CD4-positive, alpha-beta T cell treated with Interleukin-6 at 100 ng/mL for 8 hours (primary cell): ENCODE measurements around the gene PTBP1.

ENCODE experiments used
- DNase-seq: peaks from one replicate; pipeline ENCODE4 v3.0.0-alpha.2; 2020; ENCODE audit warnings: mixed read lengths, low spot score

Gene PTBP1

DNA sequence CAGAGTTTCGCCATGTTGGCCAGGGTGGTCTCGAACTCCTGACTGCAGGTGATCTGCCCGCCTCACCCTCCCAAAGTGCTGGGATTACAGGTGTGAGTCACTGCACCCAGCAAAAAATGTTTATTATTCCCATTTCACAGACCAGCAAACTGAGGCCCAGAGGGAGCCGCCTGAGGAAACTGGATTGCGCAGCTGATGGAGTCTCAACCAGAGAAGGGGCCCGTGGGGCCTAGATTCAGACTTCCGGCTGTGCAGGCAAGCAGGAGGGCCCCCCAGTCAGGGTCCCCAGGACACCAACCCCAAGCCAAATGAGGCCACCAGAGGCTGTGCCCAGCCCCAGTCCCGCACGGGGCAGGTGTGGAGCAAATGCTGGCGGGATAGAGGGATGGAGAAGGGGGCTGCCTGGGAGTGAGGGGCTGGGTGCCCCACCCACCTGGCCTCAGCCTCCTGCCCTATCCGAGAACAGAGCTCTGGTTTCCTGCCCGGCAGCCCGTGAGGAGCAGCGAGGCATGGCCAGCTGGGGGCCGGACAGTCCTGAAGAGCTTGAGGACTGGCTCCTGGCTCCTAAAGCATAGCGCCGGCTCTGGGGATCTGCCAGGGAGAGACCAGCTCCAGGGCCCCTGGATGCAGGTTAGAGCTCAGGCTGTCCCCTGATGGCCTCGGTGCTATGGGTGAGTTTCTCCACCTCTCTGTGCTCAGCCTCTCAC, 24.4 kb upstream of the PTBP1 start:
- DNase-seq = no peak

DNA sequence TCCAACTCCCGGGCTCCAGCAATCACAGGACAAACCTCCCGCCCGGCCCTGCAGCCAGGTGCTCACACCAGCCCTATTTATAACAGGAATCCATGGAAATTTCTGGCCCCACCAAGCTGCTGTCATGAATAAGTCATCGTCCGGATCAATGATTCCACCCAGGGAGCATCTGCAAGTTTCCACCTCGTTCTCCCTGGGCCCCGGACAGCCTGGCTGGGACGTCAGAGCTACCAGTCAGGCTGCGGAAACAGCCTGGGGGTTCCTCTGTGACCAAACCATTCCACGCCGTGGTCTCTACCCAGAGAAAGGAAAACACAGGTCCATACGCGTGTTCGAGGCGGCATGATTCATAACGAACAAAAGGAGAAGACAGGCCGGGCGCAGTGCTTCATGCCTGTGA, 20.7 kb upstream of the PTBP1 start:
- DNase-seq = no peak

DNA sequence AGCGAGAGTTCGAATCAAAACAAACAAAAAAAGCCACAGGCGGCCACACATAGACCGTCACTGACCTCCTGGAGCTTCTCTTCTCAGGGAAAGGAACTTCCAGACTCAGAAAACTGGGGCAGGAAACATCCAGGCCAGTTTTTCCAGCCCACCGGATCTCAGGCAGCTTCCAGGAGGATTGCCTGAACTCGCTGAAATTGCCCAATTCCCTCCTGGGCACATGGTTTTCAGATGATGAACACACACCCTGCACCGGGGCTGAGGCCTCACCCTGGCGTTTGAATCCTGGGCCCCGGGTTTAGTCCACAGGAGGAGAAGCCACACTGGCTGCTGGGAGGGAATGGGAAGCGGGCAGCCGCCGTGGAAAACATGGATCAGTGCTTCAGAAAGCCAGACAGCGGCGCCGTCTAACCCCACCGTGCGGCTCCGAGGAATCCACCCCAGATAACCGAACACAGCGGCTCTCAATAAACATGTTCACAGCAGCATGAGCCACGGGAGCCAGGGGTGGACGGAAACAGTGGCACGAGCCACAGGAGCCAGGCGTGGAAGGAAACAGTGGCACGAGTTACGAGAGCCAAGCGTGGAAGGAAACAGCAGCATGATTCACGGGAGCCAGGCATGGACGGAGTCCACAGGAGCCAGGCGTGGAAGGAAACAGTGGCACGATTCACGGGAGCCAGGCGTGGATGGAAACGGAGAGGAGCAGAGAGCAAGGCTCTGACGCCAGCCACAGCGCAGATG, 18.2 kb upstream of the PTBP1 start:
- DNase-seq = no peak

GRCh38 chr19:780935-781334, 16.3 kb upstream of the PTBP1 start:
- DNase-seq = no peak

- DNase-seq = no peak
Observed at GRCh38 chr19:781800-782184, 15.5 kb upstream of the PTBP1 start.

DNA sequence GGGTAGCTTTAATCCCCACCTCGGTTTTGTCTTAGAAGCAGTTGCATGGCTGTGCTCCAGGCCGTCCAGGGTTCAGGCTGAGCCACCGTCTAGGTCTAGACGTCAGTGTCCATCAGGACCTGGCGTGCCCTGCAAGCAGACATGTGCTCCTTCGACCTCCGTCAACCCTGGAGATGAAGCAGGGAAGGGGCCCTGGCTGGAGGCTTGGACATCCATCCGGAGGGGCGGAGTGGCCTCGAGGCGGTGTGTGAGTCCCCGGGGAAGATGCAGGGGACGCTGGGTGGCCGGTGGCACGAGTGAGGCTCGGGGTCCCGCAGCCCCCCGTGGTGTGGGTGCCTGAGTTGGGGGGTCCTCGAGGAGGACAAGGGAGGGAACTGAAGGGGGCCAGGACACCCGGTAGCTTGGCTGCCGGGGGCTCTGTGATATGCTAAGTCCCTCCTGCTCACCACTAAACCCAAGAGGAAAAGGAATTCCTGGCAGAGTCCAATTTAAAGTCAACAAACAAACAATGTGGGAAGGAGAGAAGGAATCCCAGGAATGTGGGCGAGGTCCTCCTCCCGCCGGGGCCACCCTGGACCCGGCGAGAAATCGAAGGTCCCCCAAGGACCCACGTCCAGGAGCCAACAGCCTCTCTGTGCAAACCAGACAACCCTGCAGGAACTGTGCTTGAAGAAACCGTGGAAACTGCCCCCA, 14.9 kb upstream of the PTBP1 start:
- DNase-seq = no peak

DNA sequence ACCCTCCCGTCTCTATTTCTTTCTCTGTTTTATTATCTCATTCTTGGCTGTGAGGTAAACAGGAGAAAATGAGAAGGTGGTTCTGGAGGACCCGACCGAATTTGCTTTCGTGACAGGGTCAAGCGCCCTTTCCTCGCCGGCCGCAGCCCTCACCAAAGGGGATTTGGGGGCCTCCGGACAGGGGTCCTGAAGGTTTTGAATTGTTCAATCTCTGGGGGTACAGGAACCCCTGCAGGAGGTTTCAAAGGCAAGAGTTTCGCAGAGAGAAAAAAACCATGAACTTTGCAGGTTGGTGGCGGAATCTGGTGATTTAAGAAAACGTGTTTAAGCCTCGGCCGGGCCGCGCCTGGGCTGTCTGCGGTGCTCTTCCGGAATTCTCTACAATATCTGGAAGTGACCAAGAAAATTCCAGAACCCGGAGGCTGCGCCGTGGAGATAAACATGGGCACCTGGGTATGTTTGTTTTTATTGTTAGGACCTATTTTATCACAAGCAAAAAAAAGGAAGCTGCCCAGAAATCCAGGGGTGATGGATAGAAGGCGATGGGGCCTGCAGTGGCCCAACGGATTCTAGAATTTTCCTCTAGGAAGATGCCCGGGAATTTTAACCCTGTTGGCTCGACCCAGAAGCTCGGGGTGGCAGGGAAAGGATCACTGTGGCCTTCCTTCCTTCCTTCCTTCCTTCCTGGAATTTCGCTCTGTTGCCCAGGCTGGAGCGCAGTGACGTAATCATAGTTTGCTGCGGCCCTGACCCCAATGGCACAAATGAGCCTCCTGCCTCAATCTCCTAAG, 14.2 kb upstream of the PTBP1 start:
- DNase-seq = no peak

- DNase-seq = no peak
Observed at GRCh38 chr19:784541-784940, 12.7 kb upstream of the PTBP1 start.

DNA sequence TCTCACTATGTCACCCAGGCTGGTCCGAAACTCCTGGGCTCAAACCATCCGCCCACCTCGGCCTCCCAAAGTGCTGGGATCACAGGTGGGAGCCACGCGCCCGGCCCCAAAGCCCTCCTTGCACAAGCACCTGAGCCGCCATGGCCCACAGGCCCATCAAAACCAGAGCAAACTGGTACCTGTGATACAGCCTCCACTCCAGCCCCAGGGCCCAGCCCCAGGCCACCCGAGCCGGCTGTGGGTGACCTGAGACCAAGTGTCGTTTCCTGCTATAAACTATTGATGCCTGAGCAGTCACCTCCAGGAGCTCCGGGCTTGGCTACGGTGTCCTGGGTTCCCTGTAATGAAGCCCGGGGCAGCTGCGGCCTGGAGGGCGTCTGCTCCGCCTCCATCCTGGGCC, 9.7 kb upstream of the PTBP1 start:
- no peak for DNase-seq

- no peak for DNase-seq
Observed at GRCh38 chr19:788686-788982, 8.6 kb upstream of the PTBP1 start.

DNA sequence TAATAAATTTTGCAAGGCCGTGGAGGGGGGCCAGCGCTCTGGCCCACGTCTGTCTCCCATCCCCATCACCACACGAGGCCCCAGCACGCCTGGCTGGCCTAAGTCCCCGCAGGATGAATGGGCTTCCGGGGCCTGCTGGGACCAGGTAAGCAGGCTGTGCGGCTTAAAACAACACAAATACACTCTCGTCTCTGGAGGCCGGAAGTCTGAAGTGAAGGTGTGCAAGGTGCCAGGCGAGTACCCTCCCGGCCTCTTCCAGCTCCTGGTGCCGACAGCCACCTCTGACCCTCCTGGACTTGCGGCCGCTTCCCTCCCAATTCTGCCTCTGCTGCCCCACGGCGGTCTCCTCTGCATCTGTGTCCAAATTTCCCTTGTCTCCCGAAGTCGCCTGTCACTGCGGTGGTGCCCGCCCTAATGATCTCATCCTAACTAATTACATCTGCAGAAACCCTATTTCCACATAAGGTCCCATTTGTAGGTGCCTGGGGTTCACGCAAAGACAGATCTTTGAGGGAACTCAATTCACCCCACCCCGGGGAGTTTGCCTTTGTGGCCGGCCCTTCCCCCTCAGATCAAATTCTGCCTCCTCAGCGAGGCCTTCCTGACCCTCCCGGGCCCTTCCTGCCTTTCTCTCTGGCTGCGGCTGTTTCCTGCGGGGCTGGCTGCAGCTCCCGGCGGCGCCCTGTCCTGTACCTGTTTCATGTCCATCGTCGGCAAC, 8.1 kb upstream of the PTBP1 start:
- no peak for DNase-seq

DNA sequence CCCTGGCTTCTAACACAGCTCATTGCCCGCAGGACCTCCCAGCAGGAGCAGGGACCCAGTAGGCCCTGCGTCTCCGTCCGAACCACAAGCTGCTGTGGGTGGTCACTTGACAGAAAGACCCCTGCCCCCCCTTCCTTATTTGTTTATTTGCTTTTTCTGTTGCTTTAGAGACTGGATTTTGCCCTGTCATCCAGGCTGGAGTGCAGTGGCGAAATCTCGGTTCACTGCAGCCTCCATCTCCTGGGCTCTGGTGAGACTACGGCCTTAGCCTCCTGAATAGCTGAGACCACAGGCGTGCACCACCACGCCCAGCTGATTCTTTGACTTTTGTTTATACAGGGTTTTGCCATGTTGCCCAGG, 7.6 kb upstream of the PTBP1 start:
- DNase-seq = no peak

- no peak for DNase-seq
Observed at GRCh38 chr19:791007-791566, 6.2 kb upstream of the PTBP1 start.

GRCh38 chr19:791567-792305, 5.5 kb upstream of the PTBP1 start:
- no peak for DNase-seq

DNA sequence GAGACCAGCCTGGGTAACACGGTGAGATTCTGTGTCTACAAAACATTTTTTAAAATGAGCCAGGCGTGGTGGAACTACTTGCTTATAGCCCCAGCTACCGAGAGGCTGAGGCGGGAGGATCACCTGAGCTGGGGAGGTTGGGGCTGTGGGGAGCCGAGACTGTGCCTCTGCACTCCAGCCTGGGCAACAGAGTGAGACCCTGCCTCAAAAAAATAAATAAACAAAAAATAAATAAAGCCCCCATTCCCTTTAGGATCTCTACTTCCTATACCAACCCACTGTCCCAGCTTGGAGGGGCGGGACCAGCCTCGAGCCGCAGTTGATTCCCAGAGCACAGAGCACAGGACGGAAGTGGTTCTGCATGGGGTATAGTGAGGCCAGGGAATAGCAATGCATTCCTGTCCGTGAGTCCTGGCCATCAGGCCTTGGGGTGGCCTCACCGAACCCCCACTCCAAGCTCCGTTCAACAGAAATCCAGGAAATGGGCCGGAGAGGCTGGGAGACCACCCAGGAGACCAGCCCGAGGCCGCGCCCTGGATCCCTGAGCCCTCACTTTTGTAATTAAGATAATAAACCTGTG, 4.9 kb upstream of the PTBP1 start:
- DNase-seq = no peak

- DNase-seq = no peak
Observed at GRCh38 chr19:793806-794205, 3.4 kb upstream of the PTBP1 start.

- DNase-seq = no peak
Observed at GRCh38 chr19:795073-795611, 2.1 kb upstream of the PTBP1 start.

DNA sequence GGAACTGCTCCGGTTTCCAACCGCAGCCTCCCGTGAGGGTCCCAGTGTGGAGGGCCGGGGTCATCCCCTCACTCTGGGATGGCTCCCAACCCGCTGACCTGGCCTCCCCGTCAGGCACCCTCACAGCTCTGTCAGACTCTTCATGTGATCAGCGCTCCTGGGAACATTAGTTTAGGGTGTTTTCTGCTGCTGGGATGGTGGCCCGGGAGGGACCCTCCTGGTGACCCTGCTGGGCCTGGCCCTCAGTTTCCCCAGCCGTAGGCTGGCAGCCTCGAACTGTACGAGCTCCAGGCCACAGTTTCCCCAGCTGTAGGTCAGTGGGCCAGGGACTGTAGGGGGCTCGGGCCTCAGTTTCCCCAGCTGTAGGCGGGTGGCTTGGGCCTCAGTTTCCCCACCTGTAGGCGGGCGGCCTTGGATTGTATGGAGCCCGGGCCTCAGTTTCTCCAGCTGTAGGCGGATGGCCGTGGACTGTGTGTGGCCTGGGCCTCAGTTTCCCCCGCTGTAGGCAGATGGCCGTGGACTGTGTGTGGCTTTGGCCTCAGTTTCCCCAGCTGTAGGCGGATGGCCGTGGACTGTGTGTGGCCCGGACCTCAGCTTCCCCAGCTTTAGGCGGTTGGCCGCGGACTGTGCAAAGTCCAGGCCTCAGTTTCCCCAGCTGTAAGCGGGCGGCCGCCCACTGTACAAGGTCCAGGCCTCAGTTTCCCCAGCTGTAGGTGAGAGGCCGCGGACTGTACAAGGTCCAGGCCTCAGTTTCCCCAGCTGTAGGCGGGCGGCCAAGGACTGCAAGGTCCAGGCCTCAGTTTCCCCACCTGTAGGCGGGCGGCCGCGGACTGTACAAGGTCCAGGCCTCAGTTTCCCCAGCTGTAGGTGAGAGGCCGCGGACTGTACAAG, 1.3 kb upstream of the PTBP1 start:
- DNase-seq = no peak
